ENCODE data around the gene SLC7A6. TPM values are rescaled to one million over a fixed set of nuclear protein-coding genes. Genes with fewer than 3 reads are reported as not detected.
A peak's percentile ranks its signal among the peaks of the same experiment; 100 is the strongest.

SLC7A6 gene
- total RNA-seq, 1 donor from 2014 or later: 50.7 TPM

DNA sequence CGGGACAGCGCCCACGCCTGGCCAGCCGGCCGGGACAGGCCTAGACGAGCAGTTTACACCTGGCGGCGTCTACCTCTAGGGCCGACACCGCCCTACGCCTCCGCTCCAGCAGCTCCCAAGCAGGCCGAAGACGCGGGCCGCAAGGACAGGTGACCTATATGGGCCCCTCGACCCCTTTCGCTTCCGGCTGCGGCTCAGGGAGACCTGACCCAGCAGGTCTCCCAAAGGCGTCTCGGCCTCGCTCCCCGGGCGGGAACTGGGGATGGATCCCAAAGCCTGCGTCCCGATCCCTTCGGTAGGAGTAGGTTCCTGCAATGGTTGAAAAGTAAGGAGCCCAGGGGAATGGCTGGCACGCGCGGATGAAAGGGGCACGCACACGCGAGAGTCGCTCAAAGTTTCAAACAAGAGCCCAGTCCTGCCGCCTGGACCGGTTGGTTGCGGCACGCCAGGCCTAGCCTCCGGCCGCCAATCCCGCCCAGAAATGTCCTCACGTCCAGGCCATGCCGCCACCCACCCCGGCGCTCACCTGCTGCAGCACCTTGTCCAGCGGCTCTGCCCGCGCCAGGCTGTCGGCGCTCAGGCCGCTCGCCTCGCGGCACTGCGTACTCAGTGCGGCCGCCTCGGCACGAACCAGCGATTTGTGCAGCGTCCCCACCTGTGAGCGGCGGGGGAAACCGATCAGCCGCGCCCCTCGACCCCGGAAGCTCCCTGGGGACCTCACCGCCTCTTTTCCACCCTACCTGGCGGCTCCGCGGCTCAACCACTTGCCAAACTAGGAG is 29.0 kb upstream of the SLC7A6 start:
- no peak for DNase-seq (ENCODE audit: extremely low spot score, unreplicated experiment)
- Mint-ChIP-seq H3K27me3 (ENCODE audit: unreplicated experiment) (no peaks in the 10 kb centered on the region), H3K4me3 (ENCODE audit: unreplicated experiment) (peak overlapping the region; percentile 4), H3K9me3 (ENCODE audit: unreplicated experiment) (no peaks in the 10 kb centered on the region), H3K36me3 (ENCODE audit: unreplicated experiment) (peaks cover 2% of the 10 kb centered on the region), H3K4me1 (ENCODE audit: unreplicated experiment) (peaks cover 20% of the 10 kb centered on the region), H3K27ac (ENCODE audit: unreplicated experiment) (no peak overlapping the region)
- TF ChIP-seq, protein P1, sequence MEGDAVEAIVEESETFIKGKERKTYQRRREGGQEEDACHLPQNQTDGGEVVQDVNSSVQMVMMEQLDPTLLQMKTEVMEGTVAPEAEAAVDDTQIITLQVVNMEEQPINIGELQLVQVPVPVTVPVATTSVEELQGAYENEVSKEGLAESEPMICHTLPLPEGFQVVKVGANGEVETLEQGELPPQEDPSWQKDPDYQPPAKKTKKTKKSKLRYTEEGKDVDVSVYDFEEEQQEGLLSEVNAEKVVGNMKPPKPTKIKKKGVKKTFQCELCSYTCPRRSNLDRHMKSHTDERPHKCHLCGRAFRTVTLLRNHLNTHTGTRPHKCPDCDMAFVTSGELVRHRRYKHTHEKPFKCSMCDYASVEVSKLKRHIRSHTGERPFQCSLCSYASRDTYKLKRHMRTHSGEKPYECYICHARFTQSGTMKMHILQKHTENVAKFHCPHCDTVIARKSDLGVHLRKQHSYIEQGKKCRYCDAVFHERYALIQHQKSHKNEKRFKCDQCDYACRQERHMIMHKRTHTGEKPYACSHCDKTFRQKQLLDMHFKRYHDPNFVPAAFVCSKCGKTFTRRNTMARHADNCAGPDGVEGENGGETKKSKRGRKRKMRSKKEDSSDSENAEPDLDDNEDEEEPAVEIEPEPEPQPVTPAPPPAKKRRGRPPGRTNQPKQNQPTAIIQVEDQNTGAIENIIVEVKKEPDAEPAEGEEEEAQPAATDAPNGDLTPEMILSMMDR (IDR thresholded peaks at IDR 0.05): no peak

DNA sequence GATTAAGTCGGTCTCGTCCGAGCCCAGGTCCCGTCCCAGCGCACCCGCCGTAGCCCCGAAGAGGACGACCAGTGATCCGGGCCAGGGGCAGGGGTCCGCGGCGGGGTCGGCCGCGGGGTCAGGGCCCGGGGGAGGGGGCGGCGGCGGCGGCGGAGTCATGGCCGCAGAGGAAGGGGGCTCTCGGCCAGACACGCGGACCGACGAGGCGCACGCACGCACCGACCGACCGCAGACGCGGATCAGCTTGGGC is 28.5 kb upstream of the SLC7A6 start, which contains the start of gene ESRP2:
Gene ESRP2, minus strand, starts transcription at position 241 of the 250 bp plus-strand sequence. Its CDS starts 82 bp downstream, at position 159.
- no peaks in the 10 kb centered on the region for H3K9me3 Mint-ChIP-seq (ENCODE audit: unreplicated experiment)
- TF ChIP-seq, protein P1 (IDR thresholded peaks at IDR 0.05): no peak
- no peak for DNase-seq (ENCODE audit: extremely low spot score, unreplicated experiment)
- H3K27ac Mint-ChIP-seq (ENCODE audit: unreplicated experiment): peak within 1 kb of the TSS; percentile 89
- peaks cover 20% of the 10 kb centered on the region for H3K4me1 Mint-ChIP-seq (ENCODE audit: unreplicated experiment)
- peak within 1 kb of the TSS; percentile 84 for H3K4me3 Mint-ChIP-seq (ENCODE audit: unreplicated experiment)
- H3K36me3 Mint-ChIP-seq (ENCODE audit: unreplicated experiment): no peaks in the 10 kb centered on the region
- no peaks in the 10 kb centered on the region for H3K27me3 Mint-ChIP-seq (ENCODE audit: unreplicated experiment)

DNA sequence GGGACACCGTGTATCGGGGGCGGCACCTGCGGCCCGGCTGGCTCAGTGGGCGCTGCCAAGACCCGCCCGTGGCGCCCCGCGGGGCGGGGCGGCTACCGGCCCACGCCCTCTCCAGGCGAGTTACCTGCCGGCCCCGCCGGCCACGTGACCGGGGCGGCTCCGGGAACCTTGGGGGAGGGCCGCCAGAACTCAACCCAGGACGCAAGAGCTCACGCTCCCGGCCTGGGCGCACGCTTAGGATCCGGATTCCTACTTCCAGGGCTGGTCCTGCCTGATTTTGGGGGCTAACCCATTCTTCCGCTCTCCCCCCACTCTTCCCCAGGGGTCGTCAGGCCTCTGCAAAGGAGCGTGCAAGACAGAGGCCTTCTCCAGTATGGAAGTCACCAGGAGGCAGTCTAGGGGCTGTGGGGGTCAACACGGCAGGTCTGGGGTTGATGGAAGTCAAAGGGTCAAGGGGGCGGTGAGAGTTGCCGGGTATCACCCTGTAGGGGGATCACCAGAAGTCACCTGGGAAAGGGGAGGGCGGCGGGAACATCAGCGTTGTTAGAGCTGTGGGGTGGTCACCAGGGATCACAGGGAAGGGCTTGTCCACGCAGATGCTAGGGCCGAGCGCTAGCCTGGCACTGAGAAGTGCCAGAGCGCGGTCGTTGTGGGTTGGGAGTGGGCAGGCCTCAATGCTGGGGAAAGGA is 28.0 kb upstream of the SLC7A6 start:
- H3K9me3 Mint-ChIP-seq (ENCODE audit: unreplicated experiment): no peaks in the 10 kb centered on the region
- TF ChIP-seq, protein P1 (IDR thresholded peaks at IDR 0.05): no peak
- H3K27ac Mint-ChIP-seq (ENCODE audit: unreplicated experiment): peak overlapping the region; percentile 89
- H3K4me3 Mint-ChIP-seq (ENCODE audit: unreplicated experiment): peak overlapping the region; percentile 84
- no peaks in the 10 kb centered on the region for H3K36me3 Mint-ChIP-seq (ENCODE audit: unreplicated experiment)
- DNase-seq (ENCODE audit: extremely low spot score, unreplicated experiment): no peak
- H3K27me3 Mint-ChIP-seq (ENCODE audit: unreplicated experiment): no peaks in the 10 kb centered on the region
- H3K4me1 Mint-ChIP-seq (ENCODE audit: unreplicated experiment): peaks cover 20% of the 10 kb centered on the region

DNA sequence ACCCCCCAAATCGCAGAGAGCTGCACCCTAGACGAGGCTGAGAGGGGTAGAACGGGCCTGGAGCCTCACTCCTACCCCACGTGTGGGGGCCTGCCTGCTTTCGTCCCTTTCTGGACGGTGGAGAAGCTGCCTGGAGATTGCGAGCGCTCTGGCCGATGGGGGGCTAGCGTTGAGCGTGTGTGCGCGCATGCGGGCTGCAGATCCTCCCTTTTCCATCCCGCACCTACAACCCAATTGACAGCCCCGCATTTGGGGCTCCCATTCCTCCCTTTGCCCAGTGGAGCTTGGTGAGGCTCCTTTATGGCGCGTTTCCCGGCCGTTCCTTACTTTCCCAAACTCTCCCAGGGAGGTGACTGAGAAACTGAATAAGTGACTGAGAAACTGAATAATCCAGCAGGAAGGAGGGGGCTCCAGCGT is 27.5 kb upstream of the SLC7A6 start:
- Mint-ChIP-seq H3K36me3 (ENCODE audit: unreplicated experiment) (no peaks in the 10 kb centered on the region), H3K9me3 (ENCODE audit: unreplicated experiment) (no peaks in the 10 kb centered on the region), H3K4me1 (ENCODE audit: unreplicated experiment) (peaks cover 20% of the 10 kb centered on the region), H3K27me3 (ENCODE audit: unreplicated experiment) (no peaks in the 10 kb centered on the region), H3K4me3 (ENCODE audit: unreplicated experiment) (peak overlapping the region; percentile 84), H3K27ac (ENCODE audit: unreplicated experiment) (peak overlapping the region; percentile 89)
- TF ChIP-seq, protein P1 (IDR thresholded peaks at IDR 0.05): no peak
- no peak for DNase-seq (ENCODE audit: extremely low spot score, unreplicated experiment)
